ENCODE measurements around the gene NSG2.
"Not testable (repeated sequence)": the region's sequence is repeated elsewhere in the genome, so short reads cannot be mapped to it uniquely, and the experiment has no call there.

The NSG2 gene

DNA sequence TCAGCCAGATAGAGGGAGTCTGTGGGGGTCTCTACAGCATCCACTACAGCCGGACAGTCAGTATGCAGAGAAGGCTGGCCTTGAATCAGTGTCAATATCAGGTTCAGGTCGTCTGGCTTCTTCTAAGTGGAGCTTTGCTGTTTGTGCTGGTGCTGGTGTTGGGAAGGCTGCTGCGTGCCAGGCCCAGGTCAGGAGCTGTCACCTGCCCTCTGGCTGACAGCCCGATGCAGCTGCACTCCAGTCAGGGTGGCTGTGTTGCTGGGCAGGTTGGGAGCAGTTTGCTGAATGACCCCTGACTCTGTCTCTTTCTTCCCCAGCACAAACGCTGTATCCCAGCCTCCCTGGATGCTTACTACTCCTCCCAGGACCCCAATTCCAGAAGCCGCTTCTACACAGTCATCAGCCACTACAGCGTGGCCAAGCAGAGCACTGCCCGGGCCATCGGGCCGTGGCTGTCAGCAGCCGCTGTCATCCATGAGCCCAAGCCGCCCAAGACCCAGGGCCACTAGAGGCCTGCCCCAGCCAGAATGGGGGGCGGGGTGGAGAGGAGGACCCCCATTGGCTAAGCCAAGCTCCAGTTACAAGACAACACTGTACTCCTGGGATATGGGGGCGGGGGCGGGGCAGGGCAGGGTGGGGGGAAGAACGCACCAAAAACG, 61.6 kb downstream of the NSG2 start:
- DNase-seq, result no peak

DNA sequence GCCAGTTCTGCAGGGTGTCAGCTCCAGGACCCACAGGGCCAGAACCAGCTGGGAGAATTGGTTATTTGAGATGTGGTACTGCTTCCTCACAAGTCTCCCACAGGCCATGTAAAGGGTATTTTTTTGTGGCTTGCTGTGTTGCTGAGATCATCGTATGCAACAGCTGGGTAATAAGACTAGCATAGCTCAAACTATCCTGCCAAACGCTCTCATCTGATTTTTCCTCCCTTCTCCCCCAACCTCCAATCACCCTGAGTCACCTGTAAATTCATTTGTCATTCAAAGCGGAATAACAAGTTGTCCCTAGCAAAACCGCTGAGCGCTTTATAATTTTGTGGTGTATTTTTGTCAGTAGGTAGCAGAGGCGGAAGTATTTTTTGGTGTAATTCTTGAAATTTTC, 63.2 kb downstream of the NSG2 start:
- no peak for DNase-seq

DNA sequence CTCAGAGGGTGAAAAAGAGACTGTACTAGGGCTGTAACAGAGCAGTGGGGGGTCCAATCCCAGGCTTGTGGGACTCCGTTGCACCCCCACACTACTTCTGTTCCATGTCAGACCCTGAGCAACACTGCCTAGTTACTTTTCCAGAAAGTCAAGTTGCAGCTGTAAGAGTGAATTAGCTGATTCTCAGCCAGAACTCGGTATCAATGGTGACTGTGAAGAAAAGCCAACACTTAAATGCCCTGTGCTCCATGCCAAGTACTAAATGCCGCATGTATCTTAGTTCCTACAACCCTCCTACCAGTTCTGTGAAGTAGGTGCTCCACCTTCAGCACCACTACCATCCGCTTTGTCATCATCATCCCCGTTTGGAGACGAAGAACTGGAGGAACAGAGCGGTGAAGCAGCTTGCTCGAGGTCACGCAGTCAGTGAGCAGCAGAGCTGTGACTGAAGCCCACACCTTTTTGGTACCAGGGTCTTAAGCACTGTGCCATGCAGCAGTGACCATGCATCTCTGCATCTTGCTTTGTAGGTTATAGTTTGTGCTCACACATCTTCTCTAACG, 64.3 kb downstream of the NSG2 start:
- DNase-seq, result no peak

DNA sequence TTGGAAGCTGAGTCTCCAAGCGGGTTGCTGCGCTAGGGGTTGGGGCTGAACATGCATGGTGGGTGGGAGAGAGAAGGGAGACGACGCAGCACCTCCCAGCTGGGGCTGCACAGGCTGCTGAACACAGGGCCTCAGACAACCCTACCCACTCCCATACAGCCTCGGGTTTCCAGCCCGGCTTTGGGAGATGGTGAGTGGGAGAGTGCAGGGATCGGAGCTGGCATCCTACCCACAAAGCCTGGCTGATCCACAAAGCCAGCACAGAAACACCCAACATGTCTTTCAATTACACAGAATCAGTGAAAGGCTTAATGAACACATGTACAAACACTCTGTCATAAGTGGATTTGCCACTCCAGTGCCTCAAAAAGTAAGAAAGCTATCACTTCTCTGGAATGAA, 64.8 kb downstream of the NSG2 start:
- no peak for DNase-seq

DNA sequence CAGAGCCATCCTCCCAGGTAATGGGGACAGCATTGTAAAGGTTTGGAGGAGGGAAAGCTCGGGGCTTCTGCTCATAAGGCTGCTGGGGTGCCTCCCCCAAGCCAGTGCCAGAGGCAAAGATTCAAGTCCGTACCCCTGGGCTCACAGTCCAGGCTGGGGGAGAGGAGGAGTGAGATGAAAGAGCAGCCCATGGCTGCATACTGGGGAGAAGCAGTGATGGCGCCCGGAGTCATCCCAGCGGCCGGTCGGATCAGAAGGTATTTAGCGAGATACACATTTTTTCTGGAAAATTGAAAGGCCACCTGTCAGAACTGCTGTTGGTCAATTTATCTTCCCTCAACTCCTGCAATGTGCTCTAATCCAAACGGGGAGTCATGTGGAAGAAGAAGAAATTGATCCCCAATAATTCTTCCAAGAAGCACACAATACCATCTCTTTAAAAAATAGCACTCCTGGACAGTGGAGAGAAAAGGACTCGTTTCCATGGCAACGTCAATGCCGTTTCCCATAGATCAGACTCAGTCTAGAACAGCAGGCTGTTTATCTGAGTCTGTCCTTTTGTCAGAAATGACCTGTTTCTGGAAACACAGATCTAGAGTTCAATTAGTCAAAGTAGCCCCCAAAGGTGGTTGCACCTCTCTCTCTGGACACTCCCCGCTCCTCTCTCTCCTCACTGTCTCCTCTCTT, 65.9 kb downstream of the NSG2 start:
- DNase-seq, result no peak

DNA sequence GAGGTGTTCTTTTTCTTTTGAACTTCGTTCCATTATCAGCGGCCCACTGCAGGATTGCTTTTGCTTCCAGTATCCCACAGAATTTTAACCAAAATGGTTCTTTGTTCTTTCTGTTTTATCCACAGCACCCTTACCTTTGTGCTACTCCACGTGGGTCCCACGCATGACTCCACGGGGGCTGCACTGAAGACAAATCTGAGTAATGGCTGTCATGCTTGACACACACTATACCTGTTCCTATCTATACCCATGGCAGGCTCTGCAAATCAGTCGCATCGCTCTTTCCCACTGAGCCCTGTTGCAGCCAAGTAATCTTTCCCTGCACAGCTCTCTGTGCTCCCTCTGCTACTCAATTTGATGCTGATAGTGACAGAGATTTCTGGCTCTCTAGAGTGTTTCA, 69.7 kb downstream of the NSG2 start:
- DNase-seq, result no peak

DNA sequence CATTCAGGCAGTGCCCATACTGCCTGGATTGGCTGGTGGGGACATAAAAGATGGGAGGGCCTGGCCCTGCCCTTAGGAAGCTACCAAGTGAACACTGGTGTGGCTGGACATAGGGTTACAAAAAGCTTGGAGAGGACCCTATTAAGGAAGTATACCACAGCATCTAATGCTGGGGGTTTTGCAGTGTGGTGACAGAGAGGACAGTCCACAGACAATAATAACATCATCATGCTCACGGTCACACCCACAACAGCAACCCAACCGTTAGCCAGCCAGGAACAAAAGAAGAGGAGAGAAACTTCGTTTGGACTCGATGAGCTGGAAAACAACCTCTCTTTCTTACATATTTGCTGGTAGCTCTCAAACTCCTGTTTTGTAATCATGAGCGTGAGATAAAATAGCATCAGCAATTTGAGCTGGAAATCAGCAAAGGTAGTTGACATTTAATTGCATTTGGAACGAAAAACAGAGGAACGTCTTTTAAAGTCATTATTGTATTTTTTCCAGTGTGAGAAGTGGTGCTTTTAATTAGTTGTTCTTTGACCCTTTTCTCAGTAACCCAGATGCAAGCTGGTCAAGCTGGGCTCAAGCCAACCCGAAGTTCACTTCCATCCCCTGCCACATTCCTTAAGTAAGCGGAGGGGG, 73.4 kb downstream of the NSG2 start:
- no peak for DNase-seq

DNA sequence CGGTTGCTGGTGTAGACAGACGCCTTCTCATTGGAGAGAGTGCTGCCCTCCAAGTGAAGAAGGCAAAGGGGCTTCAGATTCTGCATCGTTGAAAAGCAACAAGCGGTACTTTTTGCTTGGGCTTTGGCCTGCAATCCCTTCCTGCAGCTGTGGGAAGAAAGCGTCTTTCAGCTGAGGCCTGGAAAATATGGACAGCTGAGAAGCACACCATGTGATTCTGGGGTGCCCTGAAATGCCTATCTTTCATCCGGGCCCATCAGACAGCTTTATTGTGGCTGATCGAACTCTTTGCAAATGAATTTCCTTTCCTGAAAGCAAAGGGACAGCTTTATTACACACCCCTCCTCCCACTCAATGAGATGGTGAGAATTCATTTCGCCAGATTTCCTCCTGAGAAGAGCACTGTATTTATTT, 74.0 kb downstream of the NSG2 start:
- no peak for DNase-seq

DNA sequence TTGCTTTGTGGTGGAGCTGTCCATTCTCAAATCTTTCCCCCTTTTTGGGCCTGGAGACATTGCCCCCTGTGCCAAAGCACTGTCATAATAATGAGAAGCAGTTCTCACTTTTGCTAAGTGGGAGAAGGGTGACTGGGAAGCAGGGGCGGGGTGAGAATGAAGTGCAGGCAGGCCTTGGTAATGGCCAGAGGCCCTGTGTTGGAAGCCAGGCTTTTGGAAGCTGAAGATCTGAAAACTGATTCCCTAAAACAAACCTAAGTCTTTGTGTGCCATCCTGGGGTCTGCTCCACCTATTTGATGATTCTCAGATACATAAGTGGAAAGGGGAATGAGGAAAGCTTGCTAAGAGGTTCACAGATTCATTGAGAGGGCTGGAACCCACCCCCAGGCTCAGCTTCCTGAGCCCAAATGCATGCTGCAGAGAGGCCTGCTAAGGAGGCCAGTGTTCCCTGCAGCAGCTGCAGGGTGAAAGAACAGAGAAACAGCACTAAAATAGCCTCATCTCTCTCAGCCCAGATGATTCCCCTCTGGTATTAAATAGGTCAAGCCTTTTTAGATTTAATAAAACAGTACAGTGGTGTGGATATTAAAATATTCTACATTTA, 75.0 kb downstream of the NSG2 start:
- DNase-seq, result no peak

DNA sequence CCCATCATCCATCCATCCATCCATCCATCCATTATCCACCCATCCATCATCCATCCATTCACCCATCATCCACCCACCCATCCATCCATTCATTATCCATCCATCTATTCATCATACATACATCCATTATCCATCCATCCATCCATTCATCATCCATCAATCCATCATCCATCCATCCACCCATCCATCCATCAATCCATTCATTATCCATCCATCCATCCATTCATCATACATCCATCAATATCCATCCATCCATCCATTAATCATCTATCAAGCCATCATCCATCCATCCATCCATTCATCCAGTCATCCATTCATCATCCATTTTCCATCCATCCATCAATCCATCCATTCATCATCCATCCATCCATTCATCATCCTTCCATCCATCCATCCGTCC, 89.0 kb downstream of the NSG2 start:
- DNase-seq, result no peak

DNA sequence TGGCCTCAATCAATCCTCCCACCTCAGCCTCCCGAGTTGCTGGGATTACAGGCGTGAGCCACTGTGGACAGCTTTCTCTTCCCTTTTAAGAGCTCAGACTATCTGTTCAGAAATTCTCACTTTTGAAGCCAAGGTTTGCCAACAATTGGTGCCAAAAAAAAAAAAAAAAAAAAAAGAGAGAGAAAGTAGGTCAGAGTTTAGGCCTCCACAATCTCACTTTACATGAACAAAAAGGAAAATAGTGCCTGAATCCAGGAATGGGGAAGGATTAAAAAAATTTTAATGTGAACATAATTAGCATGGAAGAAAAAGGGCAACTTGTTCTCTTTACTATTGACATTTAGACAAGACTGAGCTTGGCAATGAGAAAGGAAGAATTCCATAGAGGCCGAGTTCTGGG, 94.1 kb downstream of the NSG2 start:
- DNase-seq, result no peak

DNA sequence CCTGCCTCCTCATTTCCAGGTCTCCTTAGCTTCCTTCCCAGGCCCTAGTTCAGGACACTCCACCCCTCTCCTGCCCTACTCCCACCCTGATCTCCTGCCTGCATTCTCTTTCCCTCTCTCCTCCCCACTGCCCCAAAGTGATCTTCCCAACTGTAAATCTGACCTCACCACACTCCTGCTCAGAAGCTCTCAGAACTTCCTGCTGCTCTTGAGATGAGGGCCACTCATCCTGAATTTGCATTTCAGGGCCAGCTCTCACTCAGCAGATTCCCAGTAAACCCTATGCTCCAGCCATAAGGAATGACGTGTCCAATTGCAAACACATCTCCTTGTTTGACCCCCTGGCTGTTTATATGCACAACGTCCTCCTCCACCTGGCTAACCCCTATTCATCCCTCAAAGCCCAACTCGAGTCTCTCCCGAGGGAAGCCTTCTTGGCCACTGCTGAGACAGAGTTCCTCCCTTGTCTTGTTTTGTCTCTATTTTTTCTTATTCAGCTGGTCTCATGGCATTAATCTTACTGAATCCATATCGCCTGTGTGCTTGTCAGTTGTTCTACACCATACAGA, 95.0 kb downstream of the NSG2 start:
- no peak for DNase-seq

DNA sequence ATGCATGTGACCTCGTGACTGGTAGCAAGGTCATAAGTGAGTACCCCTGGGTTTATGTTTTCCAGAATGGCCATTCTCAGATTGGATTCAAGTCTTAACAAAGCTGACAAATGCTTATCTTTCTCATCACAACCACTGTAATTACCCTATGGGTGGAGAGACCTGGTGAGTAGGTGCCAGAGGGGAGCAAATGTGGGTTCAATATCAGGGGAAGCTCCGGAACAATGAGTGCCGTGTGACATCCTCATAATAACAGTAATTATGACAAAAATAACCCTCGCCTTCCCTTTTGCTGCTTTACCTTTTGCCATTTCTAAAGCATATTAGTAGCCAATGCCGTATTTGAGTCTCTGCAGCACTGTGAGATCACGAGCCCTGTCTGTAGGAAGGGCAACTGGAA, 95.9 kb downstream of the NSG2 start:
- no peak for DNase-seq

DNA sequence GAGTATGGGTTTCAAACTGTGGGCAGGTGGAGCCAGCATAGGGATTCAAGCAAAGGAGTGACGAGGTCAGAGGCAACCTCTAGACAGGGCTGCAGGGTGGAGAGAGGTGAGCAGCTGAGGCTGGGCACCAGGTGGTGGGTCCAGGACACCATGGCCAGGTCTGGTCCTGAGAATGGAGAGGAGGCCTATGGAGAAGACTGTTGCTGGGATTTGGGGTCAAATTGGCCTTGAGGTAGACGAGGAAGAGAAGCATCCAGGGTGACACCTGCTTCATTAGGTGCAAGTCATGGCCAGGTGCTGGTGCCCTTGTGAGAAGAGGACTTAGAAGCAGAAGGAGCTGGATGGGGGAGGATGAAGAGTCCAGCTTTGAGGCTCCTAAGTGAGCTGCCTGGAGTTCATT, 99.6 kb downstream of the NSG2 start:
- DNase-seq, result no peak

DNA sequence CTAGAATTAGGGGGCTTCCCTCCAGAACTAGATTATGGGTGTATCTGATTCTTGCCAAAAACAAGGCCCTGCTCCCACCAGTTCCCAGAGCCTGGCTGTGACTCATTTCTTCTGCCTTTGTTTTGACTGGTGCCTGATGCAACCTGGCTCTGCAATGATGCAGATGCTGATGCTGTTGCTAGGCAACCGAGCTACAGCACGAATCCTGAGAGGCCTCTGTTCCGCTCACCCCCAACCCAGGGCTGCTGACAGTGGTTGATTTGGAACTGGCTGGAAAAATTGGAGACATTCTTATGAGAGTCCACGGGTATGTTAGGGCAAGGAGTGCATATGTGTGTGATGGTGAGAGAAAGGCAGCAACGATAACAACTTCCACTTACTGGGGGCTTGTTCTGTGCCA, 100.3 kb downstream of the NSG2 start:
- no peak for DNase-seq

DNA sequence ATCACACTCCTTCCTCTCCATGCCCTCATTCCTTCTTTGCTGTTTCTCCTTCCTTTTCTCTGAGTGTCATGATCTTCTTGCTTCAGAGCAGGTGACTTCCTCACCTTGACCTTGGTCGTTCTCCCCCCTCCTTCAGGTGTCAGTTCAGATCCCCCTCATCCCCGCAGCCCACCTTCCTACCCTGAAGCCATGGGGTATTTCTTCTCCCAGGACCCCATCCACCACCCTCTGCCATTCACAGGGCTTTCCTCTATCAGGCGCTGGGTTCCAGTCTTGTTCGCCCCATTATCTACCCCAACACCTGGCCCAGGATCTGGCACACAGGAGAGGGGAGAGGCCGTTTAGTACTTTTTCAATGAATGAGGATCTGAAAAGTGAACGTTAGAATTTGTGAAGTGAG, 101.0 kb downstream of the NSG2 start:
- DNase-seq, result no peak

DNA sequence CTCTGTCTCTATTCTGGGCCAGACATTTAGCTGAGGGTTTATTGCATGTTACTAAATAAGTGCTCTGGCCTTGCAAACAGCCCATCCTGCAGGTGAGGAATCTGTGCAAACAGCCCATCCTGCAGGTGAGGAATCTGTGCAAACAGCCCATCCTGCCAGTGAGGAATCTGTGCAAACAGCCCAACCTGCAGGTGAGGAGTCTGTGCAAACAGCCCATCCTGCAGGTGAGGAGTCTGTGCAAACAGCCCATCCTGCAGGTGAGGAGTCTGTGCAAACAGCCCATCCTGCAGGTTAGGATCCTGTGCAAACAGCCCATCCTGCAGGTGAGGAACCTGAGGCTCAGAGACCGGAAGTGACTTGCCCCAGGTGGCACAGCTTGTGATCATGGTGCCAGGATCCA, 101.5 kb downstream of the NSG2 start:
- DNase-seq, result not testable (repeated sequence)

DNA sequence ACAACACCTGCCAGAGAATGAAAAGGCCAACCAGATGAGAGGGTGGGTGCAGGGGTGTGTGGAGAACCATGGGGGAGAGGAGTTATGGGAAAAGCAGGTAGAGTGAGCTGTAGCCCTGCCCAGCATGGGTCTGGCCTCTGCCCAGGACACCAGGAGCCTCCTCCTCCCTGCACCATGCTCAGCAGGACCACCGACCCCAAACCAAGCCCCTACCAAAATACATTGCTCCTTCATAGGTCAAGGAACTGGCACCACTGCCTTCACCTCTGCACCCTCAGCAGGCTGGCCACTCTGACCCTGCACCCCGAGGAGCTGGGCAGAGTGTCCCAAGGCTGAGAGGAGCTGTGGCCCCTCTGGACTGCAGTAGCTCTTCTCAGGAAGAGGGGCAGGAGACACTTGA, 102.0 kb downstream of the NSG2 start:
- no peak for DNase-seq

DNA sequence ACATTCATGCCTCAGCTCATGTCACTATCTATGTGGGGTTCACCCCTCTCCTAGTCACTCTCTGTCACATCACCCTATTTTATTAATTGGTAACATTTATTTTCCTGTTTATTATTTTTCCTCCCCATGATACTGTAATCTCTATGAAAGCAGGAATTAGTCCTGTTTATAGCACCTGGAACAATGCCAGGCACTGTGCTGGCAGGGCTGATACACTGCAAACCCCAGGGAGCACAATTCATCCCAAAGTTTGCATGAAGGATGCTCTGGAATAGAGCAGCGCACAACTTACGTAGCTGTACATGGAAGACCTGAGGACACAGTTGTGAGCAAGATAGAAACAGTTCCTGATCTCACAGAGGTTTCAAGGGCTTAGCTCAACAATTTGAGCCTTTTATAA, 103.2 kb downstream of the NSG2 start:
- DNase-seq, result no peak

DNA sequence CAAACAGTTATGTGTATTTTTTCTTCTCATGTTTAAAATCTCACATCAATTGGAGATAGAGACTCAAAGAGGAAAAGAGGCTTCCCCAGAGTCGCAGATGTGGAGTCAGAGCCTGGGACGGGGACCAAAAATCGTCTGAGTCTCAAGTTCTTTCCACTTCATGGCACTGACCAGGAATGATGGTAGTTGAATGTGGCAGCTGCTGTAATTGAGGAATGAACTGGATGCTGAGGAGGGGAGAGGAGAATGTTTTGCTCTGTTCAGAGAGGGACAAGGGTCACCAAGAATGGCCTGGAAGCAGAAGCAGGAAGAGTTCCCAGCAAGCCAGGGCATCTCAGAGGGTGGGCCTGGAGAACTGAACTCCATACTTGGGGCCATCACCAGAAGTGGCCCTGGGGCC, 103.9 kb downstream of the NSG2 start:
- DNase-seq, result no peak

DNA sequence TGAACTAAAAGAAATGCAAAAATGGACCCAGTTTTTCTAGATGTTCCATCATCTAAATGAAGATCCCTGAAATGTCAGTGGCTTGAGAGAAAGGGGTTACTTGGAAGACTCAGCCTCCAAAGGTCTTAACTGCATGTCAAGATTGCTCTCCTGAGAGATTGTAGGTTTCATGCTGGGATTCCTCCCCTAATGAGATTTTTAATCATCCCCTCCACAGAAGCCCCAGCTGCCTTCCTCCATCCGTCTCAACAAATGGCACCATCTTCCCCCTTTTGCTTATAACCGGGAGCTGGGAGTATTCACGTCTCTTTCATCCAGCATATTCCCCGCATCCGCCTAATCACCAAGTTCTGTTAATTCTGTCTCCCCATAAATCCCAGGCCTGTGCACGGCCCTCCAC, 104.5 kb downstream of the NSG2 start:
- DNase-seq, result no peak

DNA sequence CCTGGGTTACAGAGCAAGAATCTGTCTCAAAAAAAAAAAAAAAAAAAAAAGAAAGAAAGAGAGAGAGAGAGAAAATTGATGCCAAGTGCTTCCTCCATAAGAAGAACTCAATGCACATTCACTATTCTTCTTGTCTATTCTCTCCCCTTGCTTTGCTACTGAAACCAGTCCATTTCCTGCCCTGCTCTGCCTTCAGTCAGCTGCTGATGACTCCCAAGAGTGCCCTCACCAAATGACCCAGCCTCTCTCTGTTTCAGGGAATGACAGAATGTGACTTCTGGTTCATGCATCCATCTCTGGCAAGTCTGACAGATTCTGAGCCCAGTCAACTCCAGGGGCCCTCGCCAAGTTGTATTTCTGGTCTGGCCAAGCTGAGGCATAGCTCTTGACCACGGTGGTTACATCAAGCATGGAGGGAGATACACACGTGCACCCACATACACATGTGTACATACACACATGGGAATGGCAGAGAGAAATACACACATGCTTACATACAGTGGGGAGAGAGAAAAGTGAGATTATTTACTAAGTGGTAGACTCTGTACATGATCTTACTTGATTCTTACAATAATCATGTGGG, 106.2 kb downstream of the NSG2 start:
- no peak for DNase-seq

DNA sequence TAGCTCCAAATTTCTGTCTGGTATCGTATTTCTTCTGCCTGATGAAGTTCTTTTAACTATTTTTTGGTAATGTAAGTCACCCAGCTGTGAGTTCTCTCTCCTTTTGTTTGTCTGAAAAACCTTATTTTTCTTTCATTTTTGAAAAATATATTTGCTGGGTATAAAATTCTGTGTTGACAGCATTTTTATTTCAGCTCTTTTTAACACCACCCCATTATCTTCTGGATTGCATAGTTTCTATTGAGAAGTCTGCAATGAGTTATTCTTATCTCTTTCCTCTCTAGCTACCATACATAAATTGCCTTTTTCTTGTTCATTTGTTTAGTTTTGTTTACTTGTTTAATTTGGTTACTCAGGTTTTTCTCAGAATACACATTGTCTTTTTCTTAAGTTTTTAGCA, 109.1 kb downstream of the NSG2 start:
- no peak for DNase-seq
